COLO829 (cell line): ENCODE results near the gene TBC1D7.

Experiments
- DNase-seq: peaks from one replicate; pipeline ENCODE4 v3.0.0; 2012; ENCODE audit warnings: low spot score

TBC1D7 gene

DNA sequence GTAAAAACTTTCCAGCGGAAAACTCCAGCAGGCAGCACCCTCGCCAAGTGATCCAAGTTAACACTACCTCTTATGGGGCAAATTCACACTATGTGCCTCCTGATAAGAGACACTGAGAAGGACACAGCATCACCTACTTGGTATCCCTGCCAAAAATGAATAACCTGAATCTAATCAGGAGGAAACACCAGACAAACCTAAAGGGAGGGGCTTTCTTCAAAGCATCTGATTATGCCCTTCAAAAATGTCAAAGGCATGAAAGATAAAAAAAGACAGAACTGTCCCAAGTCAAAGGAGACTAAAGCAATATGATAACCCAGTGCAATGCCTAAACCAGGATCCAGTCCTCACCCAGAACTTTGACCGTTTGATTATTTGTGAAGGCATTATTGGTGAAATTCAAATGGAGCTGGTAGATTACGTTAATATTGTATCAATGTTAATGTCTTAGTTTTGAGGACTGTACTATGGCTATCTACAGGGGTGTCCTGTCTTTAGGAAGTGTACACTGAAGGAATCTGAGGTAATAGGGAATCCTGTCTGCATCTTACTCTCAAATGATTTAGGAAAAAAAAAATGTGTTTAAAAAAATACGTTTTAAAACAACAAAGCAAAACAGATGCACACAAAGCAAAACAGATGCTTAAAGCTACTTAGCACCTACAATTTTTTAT, 8.3 kb downstream of the TBC1D7 start:
- DNase-seq, result no peak

DNA sequence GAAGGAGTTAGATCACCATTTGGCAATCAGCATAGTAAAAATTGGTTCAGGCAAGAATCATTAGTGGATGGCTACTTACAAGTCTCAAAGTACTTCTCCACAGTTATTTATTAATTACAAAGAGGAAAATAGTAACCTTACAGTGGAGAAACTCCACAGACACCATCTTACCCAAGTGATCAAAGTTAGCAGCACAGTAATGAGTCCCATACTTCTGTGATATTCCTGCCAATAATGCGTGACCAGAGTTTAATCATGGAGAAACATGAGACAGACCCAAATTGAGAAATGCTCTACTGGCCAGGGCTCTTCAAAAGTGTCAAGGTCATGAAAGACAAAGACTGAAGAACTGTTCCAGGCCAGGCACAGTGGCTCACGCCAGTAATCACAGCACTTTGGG, 9.5 kb downstream of the TBC1D7 start:
- DNase-seq, result no peak

DNA sequence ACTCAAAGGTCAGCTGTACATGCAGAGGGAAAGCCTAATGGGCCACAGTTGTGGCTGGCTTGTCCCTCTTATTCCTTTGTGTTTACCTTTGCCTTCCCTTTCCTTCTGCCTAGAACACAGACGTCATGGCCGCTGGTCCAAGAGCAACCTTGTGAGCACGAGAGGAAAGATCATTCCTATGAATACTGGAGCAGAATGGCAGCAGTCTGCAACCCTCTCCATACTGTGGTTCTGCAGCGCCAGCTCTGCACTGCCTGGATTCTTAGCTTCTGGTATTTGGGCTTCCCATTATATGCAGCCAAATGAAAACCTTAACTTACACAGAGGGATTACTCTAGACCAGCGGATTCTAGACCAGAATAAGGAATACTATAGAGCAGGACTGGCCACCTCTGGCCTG, 12.4 kb downstream of the TBC1D7 start:
- no peak for DNase-seq

DNA sequence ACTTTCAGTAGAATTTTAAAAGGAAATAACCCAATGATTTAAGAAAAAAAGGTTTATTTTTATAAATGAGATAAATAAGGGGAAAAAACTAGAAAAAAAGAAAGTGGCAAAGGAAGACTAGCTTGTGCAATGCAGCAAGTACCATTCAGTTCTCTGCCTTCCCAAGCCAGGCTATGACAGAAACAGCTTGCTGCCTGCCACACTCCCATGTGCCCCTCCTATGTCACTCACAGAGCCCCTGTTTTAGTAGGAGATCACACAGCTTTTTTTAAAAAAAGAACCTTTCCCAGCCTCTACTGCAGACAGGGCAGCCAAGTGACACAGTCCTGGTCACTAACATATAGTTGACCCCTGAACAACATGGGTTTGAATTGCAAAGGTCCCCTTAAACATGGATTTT, 13.5 kb downstream of the TBC1D7 start:
- DNase-seq, result no peak

DNA sequence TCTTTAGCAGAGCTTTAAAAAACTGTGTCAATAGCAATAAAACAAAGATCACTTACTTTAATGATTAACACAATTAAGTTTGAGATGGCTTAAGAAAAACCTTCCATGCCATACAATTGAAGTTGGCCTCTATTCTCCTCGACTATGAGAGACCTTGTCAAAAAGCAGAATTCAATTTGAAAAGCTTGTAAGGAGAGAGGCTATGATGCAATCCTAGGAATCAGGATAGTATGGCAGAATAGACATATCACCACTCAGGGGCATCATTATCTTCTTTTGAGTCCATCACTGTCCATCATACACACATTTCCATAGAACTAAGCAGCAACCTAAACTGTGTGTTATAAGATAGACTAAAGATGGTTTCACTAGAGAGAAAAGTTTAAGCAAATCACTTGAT, 17.2 kb downstream of the TBC1D7 start:
- DNase-seq, result no peak

DNA sequence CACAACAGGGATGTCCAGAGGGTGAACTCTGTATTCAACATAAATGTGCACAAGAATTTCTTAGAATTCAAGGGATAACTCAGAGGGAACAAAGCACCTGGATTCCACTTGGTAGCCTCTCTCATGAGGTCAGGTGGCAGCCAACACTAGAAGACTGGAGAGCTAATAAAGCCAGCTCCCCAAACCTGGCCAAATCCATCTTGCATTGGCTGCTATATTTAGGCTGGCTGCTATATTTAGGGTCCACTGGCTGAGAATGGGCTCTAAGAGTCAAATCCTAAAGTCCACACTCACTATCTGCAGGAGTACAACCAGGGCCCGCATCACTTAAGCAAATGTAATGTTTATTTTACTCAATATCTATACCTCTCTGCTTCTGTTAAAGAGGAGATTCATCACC, 20.0 kb downstream of the TBC1D7 start:
- DNase-seq, result no peak

DNA sequence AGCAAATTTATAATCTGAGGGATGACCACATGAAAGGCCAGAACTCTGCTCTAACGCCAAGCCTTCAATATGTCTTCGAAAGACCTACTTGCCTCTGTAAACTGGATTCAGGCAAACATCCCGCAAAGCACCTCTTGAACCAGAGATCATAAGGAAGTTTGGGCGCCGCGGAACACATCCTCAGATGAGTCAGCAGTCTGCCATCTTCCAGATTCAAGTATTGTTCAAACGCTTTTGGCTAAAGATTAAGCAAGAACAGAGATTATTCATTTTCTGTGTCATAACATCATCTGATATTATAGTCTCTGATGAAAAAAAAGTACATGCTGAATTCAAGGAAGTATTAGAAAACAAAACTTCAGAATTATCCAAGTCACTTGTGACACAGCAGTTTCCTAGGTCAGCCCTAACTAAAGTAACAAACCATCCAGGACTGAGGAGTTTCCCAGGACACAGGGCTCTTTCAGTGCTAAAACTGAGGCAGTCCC, 20.8 kb downstream of the TBC1D7 start:
- peak; percentile 90 for DNase-seq

DNA sequence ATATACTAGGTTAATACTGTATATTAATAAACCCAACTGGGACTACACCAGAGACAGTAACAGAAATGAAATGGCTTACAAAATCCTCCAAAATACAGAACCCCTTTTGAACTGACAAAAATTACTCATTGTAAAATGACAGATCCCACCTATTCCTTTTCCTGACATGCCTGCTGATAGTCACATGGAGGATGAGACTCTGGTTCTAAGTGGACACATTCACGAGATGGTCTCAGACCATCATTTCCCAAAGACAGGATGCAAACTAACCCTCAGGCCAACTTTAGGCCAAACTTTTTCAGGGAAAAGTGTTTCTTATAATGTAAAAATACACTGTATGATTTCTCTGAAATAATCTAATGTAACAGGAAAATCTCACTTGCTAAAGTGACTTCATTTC, 22.5 kb downstream of the TBC1D7 start:
- DNase-seq, result no peak

DNA sequence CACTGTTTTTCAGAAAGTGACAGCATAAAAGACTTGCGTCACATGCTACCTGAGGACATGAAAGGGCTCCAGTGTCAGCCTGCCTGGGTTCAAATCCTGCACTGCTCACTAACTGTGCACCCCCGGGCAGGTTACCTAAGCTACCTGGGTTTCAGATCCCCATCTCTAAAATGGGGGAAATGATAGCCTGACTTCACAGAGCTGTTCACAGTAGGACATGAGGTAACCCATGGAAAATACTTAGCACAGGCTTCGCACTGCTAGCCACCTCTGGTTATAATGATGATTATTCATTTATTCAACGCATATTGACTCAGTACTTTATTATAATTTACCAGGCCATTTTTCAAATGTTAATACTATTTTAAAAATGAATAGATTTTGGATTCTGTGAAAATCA, 23.0 kb downstream of the TBC1D7 start:
- DNase-seq, result no peak

DNA sequence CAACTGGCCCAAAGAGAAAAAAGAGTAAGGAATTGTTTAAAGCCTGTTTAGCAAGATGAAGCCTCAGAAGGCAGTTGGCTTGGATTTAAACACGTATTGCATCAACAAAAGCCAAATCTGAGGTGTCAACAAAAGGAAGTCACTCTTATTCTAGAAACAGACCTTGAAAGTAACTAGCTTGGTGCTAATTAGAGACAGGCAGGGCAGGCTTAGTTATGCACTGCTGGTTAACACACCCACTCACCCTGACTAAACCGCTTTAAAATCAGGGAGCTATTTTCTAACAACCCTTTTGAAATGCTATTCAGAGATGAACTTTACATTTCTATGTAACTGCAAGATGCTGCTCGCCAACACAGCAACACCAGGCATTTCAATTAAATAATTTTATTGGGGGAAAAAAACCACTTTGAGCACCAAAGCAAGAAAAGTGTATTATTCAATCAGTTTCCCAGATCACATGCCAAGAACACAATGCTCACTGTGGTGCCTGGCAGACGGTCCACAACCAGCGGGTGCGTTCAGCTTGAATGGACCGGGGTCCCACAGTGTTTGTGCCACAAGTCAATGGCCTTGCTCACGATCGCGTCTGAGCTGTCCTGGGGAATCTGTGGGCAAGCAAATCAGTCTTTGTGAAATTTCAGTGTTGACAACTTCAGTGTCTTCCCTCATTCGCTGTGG, 23.6 kb downstream of the TBC1D7 start:
- no peak for DNase-seq

DNA sequence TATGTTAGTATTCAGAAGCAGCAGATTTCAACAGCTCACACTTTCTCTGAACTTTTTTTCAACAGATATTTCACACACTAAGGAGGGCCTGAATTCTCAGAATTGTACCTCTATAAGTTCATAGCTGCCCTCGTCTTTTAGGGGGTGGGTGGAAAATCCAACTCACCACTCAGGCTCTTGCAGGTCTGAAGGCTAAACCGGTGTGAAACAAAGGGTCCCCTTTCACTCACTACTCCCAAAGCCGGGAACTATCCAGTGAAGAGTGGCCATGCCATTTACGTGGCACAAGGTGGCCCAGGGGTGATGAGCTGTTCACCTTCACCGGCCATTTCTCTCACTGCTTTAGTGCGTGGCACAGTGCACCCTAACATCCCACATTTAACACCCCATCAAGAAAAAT, 24.2 kb downstream of the TBC1D7 start:
- DNase-seq, result peak; percentile 38

DNA sequence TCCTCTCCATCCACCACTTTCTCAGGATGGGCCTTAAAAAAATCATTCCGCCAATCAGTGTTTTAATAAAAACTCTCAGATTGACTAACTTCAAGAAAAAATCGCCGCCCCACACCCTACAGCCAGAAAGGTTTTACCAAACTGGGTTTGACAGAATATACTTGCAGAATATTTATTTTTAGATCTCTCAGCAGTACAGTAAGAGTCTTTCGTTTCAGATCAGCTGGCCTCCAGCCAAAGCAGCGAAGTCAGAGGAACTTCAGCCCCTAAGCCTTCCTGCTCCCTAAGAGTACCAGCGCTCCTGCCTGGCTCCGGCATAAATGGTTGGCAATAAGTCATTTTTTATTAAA, 24.7 kb downstream of the TBC1D7 start:
- DNase-seq, result peak; percentile 88

DNA sequence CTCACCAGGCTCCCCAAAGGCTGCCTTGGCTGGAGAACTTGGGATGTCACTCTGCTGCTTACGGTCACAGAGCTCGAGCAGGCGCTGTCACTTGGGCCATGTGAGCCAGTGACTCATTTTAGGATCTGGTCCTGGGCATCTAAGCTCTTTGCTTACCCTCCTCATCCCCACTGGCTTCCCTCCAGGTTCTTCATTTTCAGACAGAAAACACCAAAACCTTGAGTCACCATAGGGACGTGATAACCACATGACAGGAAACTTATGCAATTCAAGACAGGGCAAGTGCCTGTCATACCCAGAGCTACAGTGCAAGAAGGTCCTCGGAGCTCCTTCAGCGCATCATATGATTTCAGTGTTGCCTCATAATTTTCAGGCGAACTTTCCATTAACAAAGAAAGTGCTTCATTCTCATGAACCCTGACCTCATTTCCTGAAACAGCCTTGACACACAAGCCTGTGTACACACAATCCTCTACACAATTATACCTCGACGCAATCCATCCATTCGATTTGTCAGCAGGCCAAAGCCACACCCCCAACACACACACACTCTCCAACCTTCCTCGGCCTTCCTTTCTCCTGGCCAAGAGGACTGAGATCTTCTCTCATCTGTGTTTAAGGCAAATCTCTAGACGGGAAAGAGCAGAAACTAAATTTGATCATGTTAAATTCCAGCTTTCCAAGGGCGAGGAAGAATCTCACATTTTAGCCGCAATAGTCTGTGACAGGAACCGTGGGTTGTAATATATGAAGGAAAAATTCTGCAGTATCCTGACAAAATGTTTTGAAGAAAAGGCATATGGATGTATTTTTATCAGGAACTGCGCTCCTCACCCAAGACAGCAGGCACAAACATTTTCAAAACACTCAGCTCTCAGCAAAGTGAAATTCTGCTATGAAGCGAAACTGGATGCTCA, 25.3 kb downstream of the TBC1D7 start:
- peak; percentile 100 for DNase-seq

DNA sequence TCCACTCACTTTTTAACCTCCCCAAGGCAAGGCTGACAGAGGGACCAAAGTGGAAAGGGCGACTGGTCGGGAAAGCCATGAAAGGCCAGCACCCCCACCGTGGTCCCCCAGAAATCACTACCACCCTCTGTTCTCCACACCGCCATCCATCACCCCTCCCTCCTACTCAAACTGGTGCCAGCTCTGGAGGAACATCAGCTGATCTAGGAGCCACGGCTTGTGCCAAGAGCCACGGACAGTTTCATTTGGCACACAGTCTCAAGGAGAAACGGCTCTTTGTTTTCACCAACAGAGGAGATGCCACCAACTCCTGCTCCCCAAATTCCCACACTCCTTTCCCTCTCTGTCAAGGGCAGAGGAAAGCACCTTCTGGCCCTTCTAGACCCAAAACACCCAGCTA, 26.0 kb downstream of the TBC1D7 start:
- DNase-seq, result peak; percentile 80

DNA sequence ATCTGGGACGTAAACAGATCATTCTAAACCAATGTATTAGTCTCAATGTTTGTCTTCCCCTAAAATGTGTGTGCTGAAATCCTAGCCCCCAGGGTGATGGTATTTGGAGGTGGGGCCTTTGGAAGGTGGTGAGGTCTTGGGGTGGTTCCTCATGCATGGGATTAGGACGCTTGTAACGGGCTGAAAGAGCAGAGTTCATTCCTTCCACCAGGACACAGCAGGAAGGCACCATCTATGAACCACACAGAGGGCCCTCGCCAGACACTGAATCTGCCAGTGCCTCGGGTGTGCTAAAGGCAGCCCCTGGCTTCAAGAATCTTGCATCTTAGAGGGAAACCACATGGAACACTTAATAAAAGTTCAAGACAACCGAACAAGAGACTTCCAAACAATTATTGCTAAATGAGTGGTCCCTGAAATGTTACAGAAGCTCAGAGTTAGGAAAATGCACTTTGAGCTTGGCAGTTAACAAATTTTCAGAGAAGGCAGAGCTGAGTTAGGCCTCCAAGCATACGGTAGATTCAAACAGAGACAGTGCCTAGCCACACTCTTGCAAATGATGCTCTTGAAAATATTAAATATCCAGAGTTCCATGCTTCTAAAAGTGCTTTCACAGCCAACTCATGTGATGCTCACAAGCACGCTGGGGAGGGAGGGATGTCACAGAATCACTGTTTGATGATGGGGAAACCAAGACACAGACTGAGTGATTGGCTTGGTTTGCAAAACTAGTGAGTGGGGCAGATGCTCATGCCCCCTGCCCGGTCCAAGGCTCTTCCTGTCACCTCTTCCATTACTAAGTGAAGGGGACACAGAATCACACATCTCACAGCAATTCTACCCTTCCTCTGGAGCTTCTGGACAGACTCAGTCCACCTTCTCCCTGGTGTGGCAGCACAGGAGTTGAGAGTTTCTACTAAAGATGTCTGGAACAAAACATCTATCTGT, 27.4 kb downstream of the TBC1D7 start:
- DNase-seq, result no peak

DNA sequence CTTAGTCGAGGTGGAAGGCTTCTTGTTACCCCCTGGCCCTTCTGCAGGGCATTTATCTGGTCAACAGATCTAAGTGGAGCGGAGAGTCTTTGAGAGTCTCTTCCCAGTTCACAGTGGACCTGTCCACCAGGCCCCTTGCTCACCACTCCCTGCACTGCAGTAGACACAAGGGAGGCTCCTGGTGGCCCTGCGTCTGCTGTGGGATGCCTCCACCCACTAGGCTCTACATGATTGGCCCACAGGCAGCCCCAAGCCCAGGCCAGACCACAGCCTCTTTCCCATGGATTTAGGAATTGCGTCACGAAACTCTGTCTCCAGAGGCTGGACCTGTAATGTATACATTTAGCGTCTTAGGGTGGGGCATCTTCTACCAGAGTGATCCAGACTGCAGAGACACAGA, 28.4 kb downstream of the TBC1D7 start:
- no peak for DNase-seq

DNA sequence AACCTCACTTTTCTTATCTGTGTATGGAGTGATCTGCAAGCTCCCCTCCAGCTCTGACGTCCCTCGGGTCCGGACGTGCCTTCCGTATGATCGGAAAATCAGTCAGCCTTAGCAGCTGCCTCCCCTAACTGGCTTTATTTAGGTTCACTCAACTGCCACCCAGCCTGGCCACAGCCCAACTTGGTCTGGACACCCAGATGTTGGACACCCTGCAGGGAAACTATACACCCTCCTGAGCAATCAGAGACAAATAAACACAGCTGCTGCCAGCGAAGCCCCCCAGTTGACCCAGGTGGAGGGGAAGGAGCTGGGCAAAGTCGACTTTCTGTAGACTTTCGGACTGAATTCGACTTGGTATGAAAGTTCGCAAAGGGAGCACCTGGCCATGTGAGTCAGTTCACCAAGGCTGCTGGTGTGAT, 28.9 kb downstream of the TBC1D7 start:
- no peak for DNase-seq

DNA sequence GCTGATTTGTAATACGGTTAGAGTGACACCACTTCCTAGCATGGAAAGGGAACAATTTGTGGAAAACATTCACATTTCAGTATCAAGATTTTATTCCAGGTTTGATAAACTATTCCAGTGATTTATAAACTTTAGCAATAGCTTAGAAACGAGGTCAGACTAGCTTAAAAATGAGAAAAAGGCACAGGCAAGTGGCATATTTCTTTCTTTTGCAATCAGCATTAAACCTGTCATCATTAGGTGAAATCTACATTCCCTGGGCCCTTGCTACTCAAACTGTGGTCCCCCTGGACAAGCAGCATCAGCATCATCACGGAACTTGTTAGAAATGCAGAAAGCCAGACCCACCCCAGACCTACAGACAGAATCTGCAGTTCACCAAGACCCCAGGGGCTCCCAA, 29.9 kb downstream of the TBC1D7 start:
- no peak for DNase-seq

DNA sequence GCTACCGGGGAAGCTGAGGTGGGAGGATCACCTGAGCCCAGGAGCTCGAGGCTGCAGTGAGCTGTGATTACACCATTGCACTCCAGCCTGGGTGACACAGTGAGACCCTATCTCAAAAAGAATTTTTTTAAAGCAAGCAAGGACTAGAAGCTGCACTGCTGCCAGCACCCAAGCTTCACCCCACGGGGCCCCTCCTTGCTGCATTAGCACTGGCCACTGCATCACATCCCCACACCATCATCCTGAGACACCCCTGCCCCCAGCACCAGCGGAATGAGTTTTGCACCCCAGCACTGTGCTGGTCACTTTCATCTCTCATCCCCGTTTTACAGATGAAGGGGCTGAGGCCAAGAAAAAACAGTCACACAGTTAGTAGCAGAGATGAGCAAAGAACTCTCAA, 30.9 kb downstream of the TBC1D7 start:
- DNase-seq, result no peak

DNA sequence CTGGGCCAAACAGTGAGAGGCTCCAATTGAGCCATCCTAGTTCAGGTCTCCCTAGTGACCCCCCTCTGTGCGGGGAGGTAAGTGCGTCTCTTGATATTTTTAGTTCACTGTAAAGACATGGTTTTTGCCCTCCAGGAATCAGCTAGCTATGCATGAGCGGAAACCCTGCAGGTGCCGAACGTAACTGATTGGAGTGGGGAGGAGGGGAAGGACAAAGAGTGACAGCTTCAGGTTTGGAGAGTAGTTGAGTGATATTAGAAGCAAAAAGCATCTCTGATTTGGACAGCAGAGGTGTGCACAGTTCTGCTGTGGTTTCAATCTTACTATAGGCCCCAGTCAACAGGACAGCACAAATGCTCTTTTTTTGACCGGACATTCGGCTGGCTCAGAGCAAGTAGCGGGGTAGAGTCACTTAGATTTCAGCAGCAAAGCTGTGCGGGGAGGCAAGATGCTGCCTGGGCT, 31.8 kb downstream of the TBC1D7 start:
- DNase-seq, result no peak

DNA sequence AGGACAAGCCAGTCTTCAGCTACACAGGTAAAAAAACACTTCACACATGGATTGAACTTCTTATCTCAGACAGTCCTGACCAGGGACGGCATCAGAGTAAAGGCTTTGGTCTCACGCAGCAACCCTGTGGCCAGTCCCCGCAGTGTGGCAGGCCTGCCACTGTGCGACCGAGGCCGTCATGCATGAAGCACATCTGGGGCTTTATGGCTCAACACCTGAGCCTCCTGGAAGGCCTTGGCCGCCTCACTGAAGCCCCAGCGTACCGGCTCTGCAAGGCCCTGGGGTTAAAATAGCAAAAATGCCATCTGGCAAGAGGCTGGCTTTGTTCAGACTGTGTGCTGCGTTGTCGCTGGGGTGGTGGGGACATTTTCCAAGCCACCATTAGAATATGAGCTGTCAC, 32.8 kb downstream of the TBC1D7 start:
- no peak for DNase-seq
